Neural cell (in vitro differentiated cells): ENCODE results near the gene TEX19. TPM values are rescaled to one million over a fixed set of nuclear protein-coding genes. Genes with fewer than 3 reads are reported as not detected.

Experiments used
- H2AFZ ChIP-seq: fragments of 200-600, 300-800 bp; sonication (generic), shearing (Covaris generic); 2 replicates; pipeline ENCODE4 v1.6.0; 2014; ENCODE audit warnings: low read depth, mild to moderate bottlenecking, antibody characterized with exemption, low read length, moderate library complexity
- H3F3A ChIP-seq: fragments of 200-600 bp; shearing (Covaris generic); 2 replicates; pipeline ENCODE4 v1.6.1; 2016; ENCODE audit warnings: mild to moderate bottlenecking, moderate library complexity, mixed read lengths, antibody characterized with exemption, low read length; ENCODE audit not compliant: insufficient read depth, poor library complexity, severe bottlenecking
- H3K27ac ChIP-seq: fragments of 200-600, 300-800 bp; sonication (generic), shearing (Covaris generic); 2 replicates; pipeline ENCODE4 v1.5.1; 2014; ENCODE audit warnings: mild to moderate bottlenecking, low read length, moderate library complexity
- H3K27me3 ChIP-seq: fragments of 300-800, 200-600 bp; sonication (generic), shearing (Covaris generic); 2 replicates; pipeline ENCODE4 v1.6.0; 2014; ENCODE audit warnings: mild to moderate bottlenecking, low read depth, low read length, moderate library complexity; ENCODE audit not compliant: insufficient read depth
- H3K36me3 ChIP-seq: fragments of 300-800, 200-600 bp; sonication (generic), shearing (Covaris generic); 2 replicates; pipeline ENCODE4 v1.5.1; 2014; ENCODE audit warnings: mild to moderate bottlenecking, antibody characterized with exemption, low read length, moderate library complexity; ENCODE audit not compliant: insufficient read depth
- H3K4me2 ChIP-seq: fragments of 300-800, 200-600 bp; sonication (generic), shearing (Covaris generic); 2 replicates; pipeline ENCODE4 v1.6.0; 2014; ENCODE audit warnings: mild to moderate bottlenecking, low read length
- H3K4me3 ChIP-seq: fragments of 300-800, 200-600 bp; sonication (generic), shearing (Covaris generic); 2 replicates; pipeline ENCODE4 v1.5.1; 2014; ENCODE audit warnings: mild to moderate bottlenecking, low read length, moderate library complexity
- H3K79me2 ChIP-seq: fragments of 200-600 bp; shearing (Covaris generic); replicated peaks from 2 replicates; pipeline ENCODE4 v1.6.0; 2014; ENCODE audit warnings: mild to moderate bottlenecking, low read length, moderate library complexity; ENCODE audit not compliant: insufficient read depth
- H3K9ac ChIP-seq: fragments of 300-800, 200-600 bp; sonication (generic), shearing (Covaris generic); 2 replicates; pipeline ENCODE4 v1.6.1; 2016; ENCODE audit warnings: mild to moderate bottlenecking, low read length, mixed read lengths
- H3K9me2 ChIP-seq: fragments of 200-600 bp; shearing (Covaris generic); 2 replicates; pipeline ENCODE4 v1.6.1; 2016; ENCODE audit warnings: mild to moderate bottlenecking, low read length, mixed read lengths; ENCODE audit not compliant: insufficient read depth
- H3K9me3 ChIP-seq: fragments of 200-600, 300-800 bp; sonication (generic), shearing (Covaris generic); 2 replicates; pipeline ENCODE4 v1.6.1; 2016; ENCODE audit warnings: mild to moderate bottlenecking, mixed run types, low read length, moderate library complexity, mixed read lengths
- H4K20me1 ChIP-seq: fragments of 200-600 bp; shearing (Covaris generic); 2 replicates; pipeline ENCODE4 v1.6.1; 2016; ENCODE audit warnings: mild to moderate bottlenecking, mixed run types; ENCODE audit not compliant: insufficient read depth
- CTCF ChIP-seq: fragments of 450-650 bp; IDR thresholded peaks from 2 replicates; pipeline ENCODE4 v1.5.1; 2014; ENCODE audit warnings: antibody characterized with exemption, mild to moderate bottlenecking, moderate library complexity; ENCODE audit not compliant: poor library complexity, severe bottlenecking
- EP300 ChIP-seq: fragments of 450-650 bp; conservative IDR thresholded peaks from 2 replicates; pipeline ENCODE4 v1.6.1; 2014; ENCODE audit warnings: antibody characterized with exemption, mild to moderate bottlenecking, moderate library complexity; ENCODE audit not compliant: poor library complexity, severe bottlenecking
- EZH2 ChIP-seq: fragments of 200-600, 300-800 bp; shearing (Covaris generic), sonication (generic); IDR thresholded peaks from 2 replicates; pipeline ENCODE4 v1.6.1; 2014; ENCODE audit warnings: antibody characterized with exemption, low read length, borderline replicate concordance, mild to moderate bottlenecking; ENCODE audit not compliant: insufficient read depth, poor library complexity, severe bottlenecking
- MXI1 ChIP-seq: fragments of 450-650 bp; conservative IDR thresholded peaks from 2 replicates; pipeline ENCODE4 v1.6.1; 2014; ENCODE audit warnings: antibody characterized with exemption, mild to moderate bottlenecking; ENCODE audit not compliant: poor library complexity, severe bottlenecking
- POLR2AphosphoS5 ChIP-seq: IDR thresholded peaks from 2 replicates; pipeline ENCODE4 v1.6.1; 2012
- RAD21 ChIP-seq: fragments of 450-650 bp; conservative IDR thresholded peaks from 2 replicates; pipeline ENCODE4 v1.6.1; 2014; ENCODE audit warnings: antibody characterized with exemption, mild to moderate bottlenecking, moderate library complexity
- SMC3 ChIP-seq: fragments of 450-650 bp; conservative IDR thresholded peaks from 2 replicates; pipeline ENCODE4 v1.6.1; 2014; ENCODE audit warnings: antibody characterized with exemption, mild to moderate bottlenecking, moderate library complexity; ENCODE audit not compliant: poor library complexity
- TAF1 ChIP-seq: IDR thresholded peaks from 2 replicates; pipeline ENCODE4 v1.6.1; 2012; ENCODE audit warnings: low read depth
- polyA plus RNA-seq: library from polyadenylated mRNA; depleted of rRNA; stranded (reverse); fragments of >200 nt; gene quantifications from 2 replicates; pipeline ENCODE4 v1.2.3, GENCODE V29; 2014
- TF ChIP-seq, protein P1 (sequence below): IDR thresholded peaks from 2 replicates; pipeline ENCODE4 v1.6.1; 2012; ENCODE audit warnings: borderline replicate concordance

The TEX19 gene
- polyA plus RNA-seq, 1 donor from 2014 or later, result not detected

DNA sequence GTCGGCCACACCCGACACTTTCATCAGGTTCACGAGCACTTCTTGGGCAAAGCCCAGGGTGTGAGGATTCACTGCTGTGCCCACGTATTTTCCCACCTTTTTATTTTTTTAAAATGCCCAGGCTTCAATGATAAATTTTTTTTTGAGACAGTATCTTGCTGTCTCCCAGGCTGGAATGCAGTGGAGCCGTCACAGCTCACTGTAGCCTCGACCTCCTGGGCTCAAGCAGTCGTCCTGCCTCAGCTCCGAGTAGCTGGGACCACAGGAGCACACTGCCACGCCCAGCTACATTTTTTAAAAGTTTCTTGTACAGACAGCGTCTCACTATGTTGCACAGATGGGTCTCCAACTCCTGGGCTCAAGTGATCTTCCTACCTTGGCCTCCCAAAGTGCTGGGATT, 30.3 kb downstream of the TEX19 start:
- Histone ChIP-seq H3K36me3 (no peaks in the 10 kb centered on the region), H2AFZ (no peak overlapping the region), H3K4me3 (no peak overlapping the region), H3F3A (no peaks in the 10 kb centered on the region), H3K27ac (no peak overlapping the region), H3K79me2 (no peaks in the 10 kb centered on the region), H3K9ac (no peak overlapping the region), H3K9me2 (no peaks in the 10 kb centered on the region), H3K27me3 (no peaks in the 10 kb centered on the region), H4K20me1 (no peaks in the 10 kb centered on the region), H3K4me2 (no peak overlapping the region), H3K9me3 (no peaks in the 10 kb centered on the region)
- TF ChIP-seq MXI1 (no peak), CTCF (no peak), RAD21 (no peak), TAF1 (no peak), EP300 (no peak), EZH2 (no peak), SMC3 (no peak), POLR2AphosphoS5 (no peak)
- TF ChIP-seq, protein P1, sequence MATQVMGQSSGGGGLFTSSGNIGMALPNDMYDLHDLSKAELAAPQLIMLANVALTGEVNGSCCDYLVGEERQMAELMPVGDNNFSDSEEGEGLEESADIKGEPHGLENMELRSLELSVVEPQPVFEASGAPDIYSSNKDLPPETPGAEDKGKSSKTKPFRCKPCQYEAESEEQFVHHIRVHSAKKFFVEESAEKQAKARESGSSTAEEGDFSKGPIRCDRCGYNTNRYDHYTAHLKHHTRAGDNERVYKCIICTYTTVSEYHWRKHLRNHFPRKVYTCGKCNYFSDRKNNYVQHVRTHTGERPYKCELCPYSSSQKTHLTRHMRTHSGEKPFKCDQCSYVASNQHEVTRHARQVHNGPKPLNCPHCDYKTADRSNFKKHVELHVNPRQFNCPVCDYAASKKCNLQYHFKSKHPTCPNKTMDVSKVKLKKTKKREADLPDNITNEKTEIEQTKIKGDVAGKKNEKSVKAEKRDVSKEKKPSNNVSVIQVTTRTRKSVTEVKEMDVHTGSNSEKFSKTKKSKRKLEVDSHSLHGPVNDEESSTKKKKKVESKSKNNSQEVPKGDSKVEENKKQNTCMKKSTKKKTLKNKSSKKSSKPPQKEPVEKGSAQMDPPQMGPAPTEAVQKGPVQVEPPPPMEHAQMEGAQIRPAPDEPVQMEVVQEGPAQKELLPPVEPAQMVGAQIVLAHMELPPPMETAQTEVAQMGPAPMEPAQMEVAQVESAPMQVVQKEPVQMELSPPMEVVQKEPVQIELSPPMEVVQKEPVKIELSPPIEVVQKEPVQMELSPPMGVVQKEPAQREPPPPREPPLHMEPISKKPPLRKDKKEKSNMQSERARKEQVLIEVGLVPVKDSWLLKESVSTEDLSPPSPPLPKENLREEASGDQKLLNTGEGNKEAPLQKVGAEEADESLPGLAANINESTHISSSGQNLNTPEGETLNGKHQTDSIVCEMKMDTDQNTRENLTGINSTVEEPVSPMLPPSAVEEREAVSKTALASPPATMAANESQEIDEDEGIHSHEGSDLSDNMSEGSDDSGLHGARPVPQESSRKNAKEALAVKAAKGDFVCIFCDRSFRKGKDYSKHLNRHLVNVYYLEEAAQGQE, result no peak

- H3K4me2 ChIP-seq, result no peak overlapping the region
These were observed 31.2 kb downstream of the TEX19 start for GRCh38 chr17:82390015-82390859.

More at GRCh38 chr17:82390015-82390859, 31.2 kb downstream of the TEX19 start:
- H3K79me2 ChIP-seq, result no peaks in the 10 kb centered on the region
- H3K9me3 ChIP-seq, result no peaks in the 10 kb centered on the region
- H3K27me3 ChIP-seq, result no peaks in the 10 kb centered on the region
- no peak for TF ChIP-seq RAD21
- no peak for TF ChIP-seq EZH2
- TF ChIP-seq TAF1, result no peak
- TF ChIP-seq MXI1, result no peak
- TF ChIP-seq EP300, result no peak
- TF ChIP-seq, protein P1, result no peak
- no peak for TF ChIP-seq SMC3
- TF ChIP-seq POLR2AphosphoS5, result no peak
- no peaks in the 10 kb centered on the region for H3K9me2 ChIP-seq
- H3F3A ChIP-seq, result no peaks in the 10 kb centered on the region
- no peak overlapping the region for H3K4me3 ChIP-seq
- H4K20me1 ChIP-seq, result no peaks in the 10 kb centered on the region
- no peaks in the 10 kb centered on the region for H3K36me3 ChIP-seq
- H3K9ac ChIP-seq, result no peak overlapping the region
- H2AFZ ChIP-seq, result no peak overlapping the region
- no peak overlapping the region for H3K27ac ChIP-seq
